C4-2B (cell line): ENCODE results near the gene TTC39B.

Experiments
- ZFX ChIP-seq: fragments of 450-650 bp; IDR thresholded peaks from 2 replicates; pipeline ENCODE4 v1.6.1; 2017
- TF ChIP-seq, protein P1 (sequence below): fragments of 450-650 bp; conservative IDR thresholded peaks from 2 replicates; pipeline ENCODE4 v1.5.1; 2017; ENCODE audit warnings: mild to moderate bottlenecking

DNA sequence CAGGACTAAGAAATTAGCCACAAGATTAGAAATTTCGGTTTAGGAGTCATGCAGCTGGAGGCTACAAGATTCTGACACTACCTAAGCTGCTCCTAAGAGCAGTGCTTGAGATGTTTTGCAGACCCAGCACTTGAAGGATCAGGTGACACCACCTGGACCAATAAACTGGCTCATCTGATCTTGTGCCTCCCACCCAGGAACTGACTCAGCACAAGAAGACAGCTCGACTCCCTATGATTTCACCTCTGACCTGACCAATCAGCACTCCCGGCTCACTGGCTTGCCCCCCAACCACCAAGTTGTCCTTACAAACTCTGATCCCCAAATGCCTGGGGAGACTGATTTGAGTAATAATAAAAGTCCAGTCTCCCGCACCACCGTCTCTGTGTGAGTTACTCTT, 170.4 kb downstream of the TTC39B start:
- TF ChIP-seq, protein P1, sequence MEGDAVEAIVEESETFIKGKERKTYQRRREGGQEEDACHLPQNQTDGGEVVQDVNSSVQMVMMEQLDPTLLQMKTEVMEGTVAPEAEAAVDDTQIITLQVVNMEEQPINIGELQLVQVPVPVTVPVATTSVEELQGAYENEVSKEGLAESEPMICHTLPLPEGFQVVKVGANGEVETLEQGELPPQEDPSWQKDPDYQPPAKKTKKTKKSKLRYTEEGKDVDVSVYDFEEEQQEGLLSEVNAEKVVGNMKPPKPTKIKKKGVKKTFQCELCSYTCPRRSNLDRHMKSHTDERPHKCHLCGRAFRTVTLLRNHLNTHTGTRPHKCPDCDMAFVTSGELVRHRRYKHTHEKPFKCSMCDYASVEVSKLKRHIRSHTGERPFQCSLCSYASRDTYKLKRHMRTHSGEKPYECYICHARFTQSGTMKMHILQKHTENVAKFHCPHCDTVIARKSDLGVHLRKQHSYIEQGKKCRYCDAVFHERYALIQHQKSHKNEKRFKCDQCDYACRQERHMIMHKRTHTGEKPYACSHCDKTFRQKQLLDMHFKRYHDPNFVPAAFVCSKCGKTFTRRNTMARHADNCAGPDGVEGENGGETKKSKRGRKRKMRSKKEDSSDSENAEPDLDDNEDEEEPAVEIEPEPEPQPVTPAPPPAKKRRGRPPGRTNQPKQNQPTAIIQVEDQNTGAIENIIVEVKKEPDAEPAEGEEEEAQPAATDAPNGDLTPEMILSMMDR = no peak
- TF ChIP-seq ZFX = no peak
